ENCODE measurements around the gene C17orf75.
"Not testable (repeated sequence)": the region's sequence is repeated elsewhere in the genome, so short reads cannot be mapped to it uniquely, and the experiment has no call there.

Gene C17orf75

GRCh38 chr17:32341857-32342602 is at the start of gene C17orf75:
C17orf75 (minus strand) TSS chr17:32342173; CDS start chr17:32342139, 34 bp downstream.
- DNase-seq (ENCODE audit: low read depth in 2 of 2, low spot score in 1 of 2) = peak; percentile 41 to 66

DNA sequence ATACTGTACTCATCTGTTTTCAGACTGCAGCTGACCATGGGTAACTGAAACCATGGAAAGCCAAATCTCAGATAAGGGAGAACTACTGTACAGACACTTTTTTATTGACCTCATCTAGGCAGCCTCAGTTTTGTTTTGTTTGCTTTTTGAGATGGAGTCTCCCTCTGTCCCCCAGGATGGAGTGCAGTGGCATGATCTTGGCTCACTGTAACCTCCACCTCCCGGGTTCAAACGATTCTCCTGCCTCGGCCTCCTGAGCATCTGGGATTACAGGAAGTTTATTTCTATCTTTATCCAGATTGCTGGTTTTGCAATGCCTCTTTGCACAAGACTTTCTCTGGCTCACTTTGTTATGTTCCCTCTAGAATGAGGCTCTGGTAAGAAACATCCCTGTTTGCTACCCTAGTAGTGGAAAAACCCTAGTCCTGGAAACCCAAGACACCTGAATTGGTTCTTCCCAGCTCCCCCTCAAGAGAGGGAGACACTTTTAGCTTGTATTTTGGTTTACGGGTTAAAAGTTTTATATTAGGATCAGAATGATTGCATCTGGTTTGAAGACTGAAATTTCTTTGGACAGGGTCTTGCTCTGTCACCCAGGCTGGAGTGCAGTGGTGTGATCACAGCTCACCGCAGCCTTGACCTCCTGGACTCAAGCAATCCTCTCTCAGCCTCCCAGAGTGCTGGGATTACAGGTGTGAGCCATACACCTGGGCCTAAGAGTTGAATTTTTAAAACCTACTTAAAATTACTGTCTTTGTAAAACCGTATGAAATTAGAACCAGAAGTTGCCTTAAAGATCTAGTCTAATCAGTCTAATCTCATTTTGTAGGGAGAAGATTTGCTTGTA is 46.9 kb upstream of the C17orf75 start:
- DNase-seq (ENCODE audit: low read depth in 2 of 2, low spot score in 1 of 2) = no peak

DNA sequence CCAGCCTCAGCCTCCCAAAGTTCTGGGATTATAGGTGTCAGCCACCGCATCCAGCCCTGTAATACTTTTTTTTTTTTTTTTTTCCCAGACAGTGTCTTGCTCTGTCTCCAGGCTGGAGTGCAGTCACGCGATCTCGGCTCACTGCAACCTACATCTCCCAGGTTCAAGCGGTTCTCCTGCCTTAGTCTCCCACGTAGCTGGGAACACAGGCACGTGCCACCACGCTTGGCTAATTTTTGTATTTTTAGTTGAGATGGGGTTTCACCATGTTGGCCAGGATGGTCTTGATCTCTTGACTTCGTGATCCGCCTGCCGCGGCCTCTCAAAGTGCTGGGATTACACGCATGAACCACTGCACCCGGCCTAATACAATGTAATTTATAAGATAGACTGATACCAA is 46.2 kb upstream of the C17orf75 start:
- not testable (repeated sequence) for DNase-seq (ENCODE audit: low read depth in 2 of 2, low spot score in 1 of 2)

DNA sequence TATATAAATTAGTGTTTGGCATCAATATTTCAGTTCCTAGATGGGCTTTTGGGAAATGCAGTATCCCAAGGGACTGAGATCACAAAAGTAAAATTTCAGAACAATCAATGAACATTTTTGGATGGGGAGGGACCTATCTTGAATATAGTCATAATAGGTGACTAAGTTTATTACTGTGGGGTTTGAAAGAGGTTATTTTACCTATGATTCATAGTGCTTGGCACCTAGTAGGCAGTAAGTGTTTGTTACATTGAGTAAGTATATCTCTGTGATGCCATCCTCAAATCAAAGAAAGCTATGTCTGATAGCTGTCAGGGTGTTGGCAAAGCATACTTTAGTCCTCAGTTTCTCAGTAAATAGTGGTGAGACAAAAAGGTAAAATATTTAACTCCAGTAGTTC is 44.9 kb upstream of the C17orf75 start:
- no peak for DNase-seq (ENCODE audit: low read depth in 2 of 2, low spot score in 1 of 2)

- DNase-seq (ENCODE audit: low read depth in 2 of 2, low spot score in 1 of 2) = no peak
These were observed 44.0 kb upstream of the C17orf75 start for GRCh38 chr17:32385971-32386370.

- no peak for DNase-seq (ENCODE audit: low read depth in 2 of 2, low spot score in 1 of 2)
These were observed 43.1 kb upstream of the C17orf75 start for GRCh38 chr17:32385121-32385520.

GRCh38 chr17:32383926-32384434 is 42.0 kb upstream of the C17orf75 start:
- DNase-seq (ENCODE audit: low read depth in 2 of 2, low spot score in 1 of 2) = no peak

DNA sequence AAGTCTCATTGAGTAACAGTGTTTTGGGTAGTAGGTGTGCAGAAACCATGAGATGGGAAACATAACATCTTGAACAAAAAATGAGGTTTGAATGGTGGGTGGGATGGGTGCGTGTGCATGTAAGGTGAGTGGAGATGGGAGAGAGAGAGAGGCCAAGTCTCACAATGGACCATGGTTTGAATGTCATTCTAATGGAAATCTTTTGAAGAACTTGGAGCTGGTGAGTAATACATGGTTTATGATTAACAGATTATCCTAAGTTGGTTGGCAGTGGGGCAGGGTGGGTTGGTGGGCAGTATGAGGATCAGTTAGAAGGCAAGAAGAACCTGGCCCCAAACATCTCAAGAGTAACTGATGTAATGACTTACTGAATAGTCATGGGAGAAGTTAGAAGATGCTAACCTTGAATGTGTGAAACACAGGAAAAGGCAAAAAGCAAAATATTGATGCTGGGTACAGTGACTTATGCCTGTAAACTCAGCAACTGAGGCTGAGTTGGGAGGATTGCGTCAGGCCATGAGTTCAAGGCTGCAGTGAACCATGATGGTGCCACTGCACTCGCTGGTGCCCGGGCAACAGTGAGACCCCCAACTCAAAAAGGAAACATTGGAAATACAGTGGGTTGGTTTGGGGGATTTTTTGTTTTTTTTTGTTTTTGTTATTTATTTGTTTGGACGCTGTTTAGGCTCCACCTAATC is 40.7 kb upstream of the C17orf75 start:
- DNase-seq (ENCODE audit: low read depth in 2 of 2, low spot score in 1 of 2) = no peak

DNA sequence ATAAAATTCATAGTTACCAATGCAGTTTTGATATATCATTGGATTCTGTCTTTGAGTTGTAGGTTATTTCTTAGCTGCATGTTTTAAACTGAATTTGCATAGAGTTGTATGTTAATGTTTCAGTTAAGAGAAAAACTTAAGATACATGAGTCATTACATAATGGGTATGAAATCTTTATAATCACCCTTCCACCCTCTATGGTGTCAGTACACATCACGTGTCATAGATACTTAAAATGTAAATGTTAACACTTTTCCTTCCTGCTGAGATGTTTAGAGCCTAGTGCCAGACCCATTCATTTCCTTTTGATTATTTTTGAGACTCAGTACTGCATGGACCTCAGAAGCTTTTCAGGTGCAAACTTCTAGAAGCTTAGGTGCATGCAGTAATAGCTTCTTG is 28.5 kb upstream of the C17orf75 start:
- no peak for DNase-seq (ENCODE audit: low read depth in 2 of 2, low spot score in 1 of 2)

GRCh38 chr17:32361270-32361669 is 19.3 kb upstream of the C17orf75 start:
- DNase-seq (ENCODE audit: low read depth in 2 of 2, low spot score in 1 of 2) = no peak

DNA sequence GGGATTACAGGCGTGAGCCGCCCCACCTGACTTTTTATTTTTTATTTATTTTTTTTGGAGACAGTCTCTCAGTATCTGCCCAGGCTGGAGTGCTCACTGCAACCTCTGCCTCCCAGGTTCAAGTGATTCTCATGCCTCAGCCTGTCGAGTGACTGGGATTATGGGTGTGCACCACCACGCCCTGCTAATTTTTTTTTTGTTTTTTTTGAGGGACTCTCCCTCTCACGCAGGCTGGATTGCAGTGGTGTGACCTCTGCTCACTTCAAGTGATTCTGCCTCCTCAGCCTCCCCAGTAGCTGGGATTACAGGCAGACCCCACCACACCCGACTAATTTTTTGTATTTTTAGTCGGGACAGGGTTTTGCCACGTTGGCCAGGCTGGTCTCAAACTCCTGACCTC is 15.6 kb upstream of the C17orf75 start:
- DNase-seq (ENCODE audit: low read depth in 2 of 2, low spot score in 1 of 2) = no peak

DNA sequence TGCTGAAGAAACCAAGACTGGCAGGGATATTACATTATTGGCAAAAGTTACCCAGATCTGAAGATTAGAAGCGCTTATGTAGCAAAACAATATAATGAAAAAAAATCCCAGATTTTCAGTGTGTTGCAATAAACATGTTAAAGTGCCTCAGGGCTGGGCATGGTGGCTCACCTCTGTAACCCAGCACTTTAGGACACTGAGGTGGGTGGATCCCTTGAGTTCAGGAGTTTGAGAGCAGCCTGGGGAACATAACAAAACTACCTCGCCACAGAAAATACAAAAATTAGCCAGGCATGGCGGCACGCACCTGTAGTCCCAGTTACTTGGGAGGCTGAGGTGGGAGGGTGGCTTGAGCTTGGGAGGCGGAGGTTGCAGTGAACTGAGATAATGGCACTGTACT is 14.8 kb upstream of the C17orf75 start:
- DNase-seq (ENCODE audit: low read depth in 2 of 2, low spot score in 1 of 2) = no peak

- no peak for DNase-seq (ENCODE audit: low read depth in 2 of 2, low spot score in 1 of 2)
These were observed 14.4 kb upstream of the C17orf75 start for GRCh38 chr17:32356378-32356743.

GRCh38 chr17:32355649-32356377 is 13.8 kb upstream of the C17orf75 start:
- no peak for DNase-seq (ENCODE audit: low read depth in 2 of 2, low spot score in 1 of 2)

- DNase-seq (ENCODE audit: low read depth in 2 of 2, low spot score in 1 of 2) = not testable (repeated sequence)
These were observed 10.8 kb upstream of the C17orf75 start for GRCh38 chr17:32352734-32353133.

- DNase-seq (ENCODE audit: low read depth in 2 of 2, low spot score in 1 of 2) = no peak
These were observed 8.9 kb upstream of the C17orf75 start for GRCh38 chr17:32350666-32351418.

GRCh38 chr17:32349854-32350665 is 8.1 kb upstream of the C17orf75 start, which contains the start of gene ZNF207:
ZNF207 (plus strand) TSS chr17:32350157; CDS start chr17:32350286, 129 bp downstream.
- peak; percentile 81 to 91 for DNase-seq (ENCODE audit: low read depth in 2 of 2, low spot score in 1 of 2)

DNA sequence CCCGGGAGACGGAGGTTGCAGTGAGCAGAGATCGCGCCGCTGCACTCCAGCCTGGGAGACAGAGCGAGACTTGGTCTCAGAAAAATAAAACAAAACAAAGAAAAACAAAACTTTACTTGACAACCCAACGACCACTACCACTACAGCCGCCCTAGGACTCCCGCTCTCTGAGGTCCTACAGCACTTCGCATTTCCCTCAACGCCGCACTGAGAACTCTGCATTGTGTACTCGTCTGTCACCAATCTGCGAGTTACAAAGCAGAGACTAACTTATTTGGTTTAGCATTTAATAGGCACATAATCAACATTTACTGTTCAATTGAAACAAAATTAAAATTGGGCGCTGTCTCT is 7.5 kb upstream of the C17orf75 start:
- DNase-seq (ENCODE audit: low read depth in 2 of 2, low spot score in 1 of 2) = no peak

- no peak for DNase-seq (ENCODE audit: low read depth in 2 of 2, low spot score in 1 of 2)
These were observed 6.5 kb upstream of the C17orf75 start for GRCh38 chr17:32348483-32348800.
